Measurements from ENCODE around the gene KIAA0232. TPM values are rescaled to one million over a fixed set of nuclear protein-coding genes. Genes with fewer than 3 reads are reported as not detected.
"Not testable (repeated sequence)": the region's sequence is repeated elsewhere in the genome, so short reads cannot be mapped to it uniquely, and the experiment has no call there.

Gene KIAA0232
- total RNA-seq, 1 donor from 2014 or later = 33.4 TPM

GRCh38 chr4:6753891-6754290 lies 28.6 kb upstream of the KIAA0232 start:
- no peak for DNase-seq (ENCODE audit: low spot score)

- DNase-seq (ENCODE audit: low spot score) = no peak
Observed at GRCh38 chr4:6754481-6755087, 27.9 kb upstream of the KIAA0232 start.

- DNase-seq (ENCODE audit: low spot score) = no peak
Observed at GRCh38 chr4:6755088-6755753, 27.3 kb upstream of the KIAA0232 start.

- not testable (repeated sequence) for DNase-seq (ENCODE audit: low spot score)
Observed at GRCh38 chr4:6756345-6756744, 26.2 kb upstream of the KIAA0232 start.

- no peak for DNase-seq (ENCODE audit: low spot score)
Observed at GRCh38 chr4:6758728-6759127, 23.8 kb upstream of the KIAA0232 start.

- no peak for DNase-seq (ENCODE audit: low spot score)
Observed at GRCh38 chr4:6760865-6761264, 21.7 kb upstream of the KIAA0232 start.

GRCh38 chr4:6761649-6762615 lies 20.6 kb upstream of the KIAA0232 start:
- DNase-seq (ENCODE audit: low spot score) = no peak

GRCh38 chr4:6763330-6763851 lies 19.1 kb upstream of the KIAA0232 start:
- DNase-seq (ENCODE audit: low spot score) = no peak

GRCh38 chr4:6764976-6765620 lies 17.4 kb upstream of the KIAA0232 start:
- no peak for DNase-seq (ENCODE audit: low spot score)

- no peak for DNase-seq (ENCODE audit: low spot score)
Observed at GRCh38 chr4:6765703-6766102, 16.8 kb upstream of the KIAA0232 start.

GRCh38 chr4:6767386-6767747 lies 15.2 kb upstream of the KIAA0232 start:
- DNase-seq (ENCODE audit: low spot score) = no peak

- DNase-seq (ENCODE audit: low spot score) = no peak
Observed at GRCh38 chr4:6767748-6768538, 14.6 kb upstream of the KIAA0232 start.

- no peak for DNase-seq (ENCODE audit: low spot score)
Observed at GRCh38 chr4:6768539-6768905, 14.0 kb upstream of the KIAA0232 start.

- no peak for DNase-seq (ENCODE audit: low spot score)
Observed at GRCh38 chr4:6769233-6769988, 13.1 kb upstream of the KIAA0232 start.

GRCh38 chr4:6769989-6770420 lies 12.5 kb upstream of the KIAA0232 start:
- no peak for DNase-seq (ENCODE audit: low spot score)

GRCh38 chr4:6770581-6771228 lies 11.8 kb upstream of the KIAA0232 start:
- DNase-seq (ENCODE audit: low spot score) = no peak

- no peak for DNase-seq (ENCODE audit: low spot score)
Observed at GRCh38 chr4:6771229-6771671, 11.3 kb upstream of the KIAA0232 start.

GRCh38 chr4:6772223-6772928 lies 10.2 kb upstream of the KIAA0232 start:
- DNase-seq (ENCODE audit: low spot score) = no peak
